Activated T-helper 17 cell treated with anti-CD3 and anti-CD28 coated beads, Interleukin-2, amount 50 U/mL, for 72 hours (primary cell): Measurements from ENCODE around the gene CTNND2. TPM values are rescaled to one million over a fixed set of nuclear protein-coding genes. Genes with fewer than 3 reads are reported as not detected.

Experiments used
- ATAC-seq: fragments of 150-1000 bp; cut with Tn5 transposase; replicated peaks from 2 replicates; pipeline ENCODE4 v1.10.0; 2021; ENCODE audit warnings: mild to moderate bottlenecking, moderate library complexity
- H3K27ac Mint-ChIP-seq: one replicate; pipeline ENCODE4 v1.8.0; 2022; ENCODE audit warnings: mixed read lengths
- H3K27me3 Mint-ChIP-seq: one replicate; pipeline ENCODE4 v1.8.0; 2022; ENCODE audit warnings: mixed read lengths
- H3K36me3 Mint-ChIP-seq: one replicate; pipeline ENCODE4 v1.8.0; 2022; ENCODE audit warnings: low read depth, mild to moderate bottlenecking, mixed read lengths
- H3K4me1 Mint-ChIP-seq: one replicate; pipeline ENCODE4 v1.8.0; 2022; ENCODE audit warnings: mixed read lengths
- H3K4me3 Mint-ChIP-seq: one replicate; pipeline ENCODE4 v1.8.0; 2022; ENCODE audit warnings: mild to moderate bottlenecking, mixed read lengths
- H3K9me3 Mint-ChIP-seq: one replicate; pipeline ENCODE4 v1.8.0; 2022; ENCODE audit warnings: mixed read lengths
- total RNA-seq, 2 donors: library from RNA; stranded (reverse); gene quantifications; one replicate each; pipeline ENCODE4 v1.2.3, GENCODE V29; 2022

CTNND2 gene
- total RNA-seq, 2 donors from 2014 or later, result 0.21 to 0.39 TPM

- ATAC-seq, result no peak
- Mint-ChIP-seq H3K4me3 (no peak overlapping the region), H3K4me1 (peaks cover 6% of the 10 kb centered on the region), H3K27me3 (peaks cover 4% of the 10 kb centered on the region), H3K36me3 (no peaks in the 10 kb centered on the region), H3K9me3 (no peaks in the 10 kb centered on the region), H3K27ac (no peak overlapping the region)
Observed at GRCh38 chr5:11172484-11172883, 731.8 kb downstream of the CTNND2 start.

GRCh38 chr5:11171236-11171635, 733.0 kb downstream of the CTNND2 start:
- Mint-ChIP-seq H3K4me1 (peaks cover 6% of the 10 kb centered on the region), H3K27ac (no peak overlapping the region), H3K4me3 (no peak overlapping the region), H3K27me3 (peaks cover 4% of the 10 kb centered on the region), H3K36me3 (no peaks in the 10 kb centered on the region), H3K9me3 (no peaks in the 10 kb centered on the region)
- ATAC-seq, result no peak

- Mint-ChIP-seq H3K4me3 (no peak overlapping the region), H3K36me3 (no peaks in the 10 kb centered on the region)
Observed at GRCh38 chr5:11166923-11167322, 737.3 kb downstream of the CTNND2 start.

GRCh38 chr5:11164531-11165294, 739.5 kb downstream of the CTNND2 start:
- Mint-ChIP-seq H3K9me3 (no peaks in the 10 kb centered on the region), H3K27ac (no peak overlapping the region), H3K4me3 (no peak overlapping the region), H3K4me1 (no peaks in the 10 kb centered on the region), H3K27me3 (no peaks in the 10 kb centered on the region), H3K36me3 (no peaks in the 10 kb centered on the region)
- ATAC-seq, result no peak

More at GRCh38 chr5:11166923-11167322, 737.3 kb downstream of the CTNND2 start:
- H3K4me1 Mint-ChIP-seq, result no peaks in the 10 kb centered on the region
- no peak overlapping the region for H3K27ac Mint-ChIP-seq
- peaks cover 4% of the 10 kb centered on the region for H3K27me3 Mint-ChIP-seq
- no peak for ATAC-seq
- no peaks in the 10 kb centered on the region for H3K9me3 Mint-ChIP-seq

- Mint-ChIP-seq H3K9me3 (no peaks in the 10 kb centered on the region), H3K4me1 (no peaks in the 10 kb centered on the region), H3K27ac (no peak overlapping the region), H3K27me3 (no peaks in the 10 kb centered on the region), H3K36me3 (no peaks in the 10 kb centered on the region), H3K4me3 (no peak overlapping the region)
- no peak for ATAC-seq
Observed at GRCh38 chr5:11157132-11157531, 747.1 kb downstream of the CTNND2 start.

GRCh38 chr5:11153670-11154382, 750.4 kb downstream of the CTNND2 start:
- no peak overlapping the region for H3K27ac Mint-ChIP-seq
- H3K36me3 Mint-ChIP-seq, result no peaks in the 10 kb centered on the region
- no peaks in the 10 kb centered on the region for H3K27me3 Mint-ChIP-seq
- H3K4me3 Mint-ChIP-seq, result no peak overlapping the region
- no peaks in the 10 kb centered on the region for H3K4me1 Mint-ChIP-seq
- no peak for ATAC-seq
- no peaks in the 10 kb centered on the region for H3K9me3 Mint-ChIP-seq

- Mint-ChIP-seq H3K4me1 (no peaks in the 10 kb centered on the region), H3K36me3 (no peaks in the 10 kb centered on the region), H3K4me3 (no peak overlapping the region), H3K9me3 (peaks cover 1% of the 10 kb centered on the region), H3K27ac (no peak overlapping the region), H3K27me3 (no peaks in the 10 kb centered on the region)
- ATAC-seq, result no peak
Observed at GRCh38 chr5:11152368-11152767, 751.9 kb downstream of the CTNND2 start.

GRCh38 chr5:11150976-11151375, 753.3 kb downstream of the CTNND2 start:
- Mint-ChIP-seq H3K4me1 (no peaks in the 10 kb centered on the region), H3K36me3 (no peaks in the 10 kb centered on the region), H3K27me3 (no peaks in the 10 kb centered on the region)

GRCh38 chr5:11148810-11149539, 755.3 kb downstream of the CTNND2 start:
- H3K4me3 Mint-ChIP-seq, result no peak overlapping the region
- no peak for ATAC-seq
- peaks cover 6% of the 10 kb centered on the region for H3K27me3 Mint-ChIP-seq
- H3K9me3 Mint-ChIP-seq, result peaks cover 4% of the 10 kb centered on the region
- no peaks in the 10 kb centered on the region for H3K4me1 Mint-ChIP-seq
- no peaks in the 10 kb centered on the region for H3K36me3 Mint-ChIP-seq
- H3K27ac Mint-ChIP-seq, result no peak overlapping the region

More at GRCh38 chr5:11150976-11151375, 753.3 kb downstream of the CTNND2 start:
- Mint-ChIP-seq H3K9me3 (peaks cover 4% of the 10 kb centered on the region), H3K27ac (no peak overlapping the region), H3K4me3 (no peak overlapping the region)
- ATAC-seq, result no peak

- H3K4me3 Mint-ChIP-seq, result no peak overlapping the region
- no peak overlapping the region for H3K27ac Mint-ChIP-seq
- H3K36me3 Mint-ChIP-seq, result no peaks in the 10 kb centered on the region
- peaks cover 9% of the 10 kb centered on the region for H3K9me3 Mint-ChIP-seq
- no peak for ATAC-seq
- H3K27me3 Mint-ChIP-seq, result peaks cover 6% of the 10 kb centered on the region
- no peaks in the 10 kb centered on the region for H3K4me1 Mint-ChIP-seq
Observed at GRCh38 chr5:11146171-11146570, 758.1 kb downstream of the CTNND2 start.

GRCh38 chr5:11143456-11144267, 760.6 kb downstream of the CTNND2 start:
- H3K4me3 Mint-ChIP-seq, result no peak overlapping the region
- H3K27me3 Mint-ChIP-seq, result peaks cover 8% of the 10 kb centered on the region
- no peaks in the 10 kb centered on the region for H3K4me1 Mint-ChIP-seq
- no peak overlapping the region for H3K27ac Mint-ChIP-seq
- peak; percentile 90 for ATAC-seq
- H3K36me3 Mint-ChIP-seq, result no peaks in the 10 kb centered on the region
- peaks cover 9% of the 10 kb centered on the region for H3K9me3 Mint-ChIP-seq

GRCh38 chr5:11139217-11139865, 764.9 kb downstream of the CTNND2 start:
- Mint-ChIP-seq H3K36me3 (no peaks in the 10 kb centered on the region), H3K9me3 (peaks cover 7% of the 10 kb centered on the region), H3K4me1 (no peaks in the 10 kb centered on the region), H3K27ac (no peak overlapping the region), H3K4me3 (no peak overlapping the region), H3K27me3 (peaks cover 3% of the 10 kb centered on the region)
- no peak for ATAC-seq

GRCh38 chr5:11130131-11130530, 774.1 kb downstream of the CTNND2 start:
- H3K4me1 Mint-ChIP-seq, result no peaks in the 10 kb centered on the region
- H3K27ac Mint-ChIP-seq, result no peak overlapping the region

GRCh38 chr5:11128021-11128420, 776.2 kb downstream of the CTNND2 start:
- Mint-ChIP-seq H3K4me1 (no peaks in the 10 kb centered on the region), H3K4me3 (no peak overlapping the region), H3K36me3 (no peaks in the 10 kb centered on the region), H3K27ac (no peak overlapping the region), H3K9me3 (no peaks in the 10 kb centered on the region), H3K27me3 (no peaks in the 10 kb centered on the region)
- no peak for ATAC-seq

More at GRCh38 chr5:11130131-11130530, 774.1 kb downstream of the CTNND2 start:
- Mint-ChIP-seq H3K4me3 (no peak overlapping the region), H3K27me3 (no peaks in the 10 kb centered on the region), H3K36me3 (no peaks in the 10 kb centered on the region), H3K9me3 (no peaks in the 10 kb centered on the region)
- ATAC-seq, result no peak
